Measurements from ENCODE around the gene OR1L6.

OR1L6 gene

DNA sequence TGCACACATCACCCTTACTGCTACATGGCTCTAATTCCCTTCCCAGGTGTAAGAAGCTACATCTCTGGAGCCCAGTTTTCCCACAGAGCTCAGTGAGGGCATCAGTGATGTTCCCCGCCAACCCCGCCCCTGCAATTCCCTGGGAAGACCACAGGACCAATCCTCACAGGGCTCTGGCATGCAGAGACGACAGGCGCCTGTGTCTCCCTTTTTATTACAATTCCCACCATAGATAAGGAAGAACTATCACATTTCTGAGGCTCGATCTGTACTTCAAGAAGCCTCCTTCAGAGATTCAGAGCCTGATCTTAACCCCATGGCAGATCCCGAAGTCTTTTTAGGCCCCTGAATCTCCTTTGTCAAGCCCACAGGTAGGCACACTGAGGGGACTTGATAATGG lies at the start of gene OR1L6:
Gene OR1L6, plus strand, starts transcription at position 301 of the 400 bp plus-strand sequence. CDS start 7,545 bp downstream, outside the sequence.
- in situ Hi-C loops (cut with HindIII; ENCODE audit: low sequenced_read_pairs) = no loop called here
- DNase-seq (ENCODE audit: low read depth, low spot score) = no peak
- no peak within 1 kb of the TSS for H3K4me3 ChIP-seq (ENCODE audit: low read depth, low read length)
- TF ChIP-seq CTCF (IDR thresholded peaks at IDR 0.05; ENCODE audit: low read depth, low read length) = no peak

DNA sequence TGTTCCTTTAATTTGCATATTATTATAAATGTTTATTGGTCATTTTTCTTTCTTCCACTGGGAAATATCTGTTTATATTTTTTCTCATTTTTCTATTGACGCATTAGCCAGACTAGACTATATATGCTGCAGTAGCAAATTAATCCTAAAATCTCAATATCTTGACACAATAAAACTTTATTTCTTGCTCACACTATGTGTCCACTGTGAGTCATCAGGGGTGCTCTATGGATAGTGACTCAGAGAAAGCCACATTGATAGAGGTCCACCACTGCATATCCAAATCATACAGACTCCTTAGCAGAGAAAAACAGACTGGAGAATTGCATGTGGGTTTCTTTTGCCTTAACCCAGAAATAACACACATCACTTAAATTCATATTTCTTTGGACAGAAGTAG lies 46.4 kb upstream of the OR1L6 start:
- no peak for TF ChIP-seq CTCF (IDR thresholded peaks at IDR 0.05; ENCODE audit: low read depth, low read length)
- H3K4me3 ChIP-seq (ENCODE audit: low read depth, low read length) = no peak overlapping the region
- in situ Hi-C loops (cut with HindIII; ENCODE audit: low sequenced_read_pairs) = no loop called here
- DNase-seq (ENCODE audit: low read depth, low spot score) = no peak

DNA sequence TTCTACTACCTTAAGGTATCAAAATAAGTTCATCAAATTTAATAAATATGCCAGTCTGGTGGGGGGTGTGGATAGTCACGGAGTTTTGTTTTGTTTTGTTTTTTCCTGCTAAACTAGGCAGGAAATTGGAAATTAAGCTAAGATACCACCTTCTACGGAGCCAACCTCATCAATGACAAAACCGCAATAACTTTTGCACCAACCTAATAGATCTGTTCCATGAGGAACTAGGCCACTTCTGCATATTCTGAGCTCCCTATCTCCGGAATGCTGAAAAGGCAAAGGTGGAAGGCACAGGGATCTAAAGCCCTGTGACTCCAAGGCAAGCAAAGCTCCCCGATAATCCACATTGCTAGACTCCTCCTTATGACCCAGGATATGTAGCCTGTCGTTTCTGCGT lies 24.1 kb upstream of the OR1L6 start:
- no peak for TF ChIP-seq CTCF (IDR thresholded peaks at IDR 0.05; ENCODE audit: low read depth, low read length)
- DNase-seq (ENCODE audit: low read depth, low spot score) = no peak
- in situ Hi-C loops (cut with HindIII; ENCODE audit: low sequenced_read_pairs) = no loop called here
- no peak overlapping the region for H3K4me3 ChIP-seq (ENCODE audit: low read depth, low read length)

- in situ Hi-C loops (cut with HindIII; ENCODE audit: low sequenced_read_pairs) = no loop called here
- no peak for DNase-seq (ENCODE audit: low read depth, low spot score)
- no peak overlapping the region for H3K4me3 ChIP-seq (ENCODE audit: low read depth, low read length)
Measured at GRCh38 chr9:122719218-122719617, 22.9 kb upstream of the OR1L6 start.

GRCh38 chr9:122723690-122724089 lies 18.4 kb upstream of the OR1L6 start, which contains the start of gene OR1L4:
Gene OR1L4 (plus strand): TSS chr9:122723990. CDS start chr9:122723990, 0 bp downstream.
- DNase-seq (ENCODE audit: low read depth, low spot score) = no peak
- no peak within 1 kb of the TSS for H3K4me3 ChIP-seq (ENCODE audit: low read depth, low read length)
- TF ChIP-seq CTCF (IDR thresholded peaks at IDR 0.05; ENCODE audit: low read depth, low read length) = no peak
- in situ Hi-C loops (cut with HindIII; ENCODE audit: low sequenced_read_pairs) = no loop called here

More at GRCh38 chr9:122719218-122719617, 22.9 kb upstream of the OR1L6 start:
- no peak for TF ChIP-seq CTCF (IDR thresholded peaks at IDR 0.05; ENCODE audit: low read depth, low read length)

GRCh38 chr9:122754825-122755224 lies 12.7 kb downstream of the OR1L6 start:
- no peak for TF ChIP-seq CTCF (IDR thresholded peaks at IDR 0.05; ENCODE audit: low read depth, low read length)
- DNase-seq (ENCODE audit: low read depth, low spot score) = no peak
- H3K4me3 ChIP-seq (ENCODE audit: low read depth, low read length) = no peak overlapping the region
- in situ Hi-C loops (cut with HindIII; ENCODE audit: low sequenced_read_pairs) = no loop called here

DNA sequence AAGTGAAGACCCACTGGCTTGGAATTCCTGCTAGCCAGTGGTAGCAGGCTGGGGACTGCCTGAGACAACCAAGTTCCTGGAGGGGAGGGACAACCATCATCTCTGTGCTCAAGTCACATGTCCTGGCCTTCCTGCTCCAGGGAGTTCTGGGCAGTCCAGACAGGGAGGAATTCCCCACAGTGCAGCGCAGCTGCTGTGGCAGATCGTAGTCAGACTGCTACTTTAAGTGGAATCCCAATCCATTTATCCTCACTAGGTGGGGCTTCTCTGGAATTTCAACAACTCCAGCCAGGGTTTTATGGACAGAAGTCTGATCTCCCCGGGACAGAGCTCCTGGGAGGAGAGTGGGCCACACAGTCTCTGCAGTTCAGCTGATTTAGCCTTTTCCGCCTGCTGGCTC lies 25.7 kb downstream of the OR1L6 start:
- DNase-seq (ENCODE audit: low read depth, low spot score) = no peak
- no peak overlapping the region for H3K4me3 ChIP-seq (ENCODE audit: low read depth, low read length)
- no peak for TF ChIP-seq CTCF (IDR thresholded peaks at IDR 0.05; ENCODE audit: low read depth, low read length)
- in situ Hi-C loops (cut with HindIII; ENCODE audit: low sequenced_read_pairs) = no loop called here

Data from astrocyte of the spinal cord (primary cell).